Stimulated activated CD4-positive, alpha-beta T cell treated with anti-CD3 and anti-CD28 coated beads, TNF-alpha, amount 100 ng/mL, for 4 hours (primary cell): Measurements from ENCODE around the gene STAMBPL1.
A peak's percentile ranks its signal among the peaks of the same experiment; 100 is the strongest.
"Not testable (repeated sequence)": the region's sequence is repeated elsewhere in the genome, so short reads cannot be mapped to it uniquely, and the experiment has no call there.

ENCODE experiments used
- DNase-seq, 3 experiments: peaks; one replicate each; pipeline ENCODE4 v3.0.0-alpha.2; 2020; ENCODE audit warnings: low read depth in 3 of 3

The STAMBPL1 gene

DNA sequence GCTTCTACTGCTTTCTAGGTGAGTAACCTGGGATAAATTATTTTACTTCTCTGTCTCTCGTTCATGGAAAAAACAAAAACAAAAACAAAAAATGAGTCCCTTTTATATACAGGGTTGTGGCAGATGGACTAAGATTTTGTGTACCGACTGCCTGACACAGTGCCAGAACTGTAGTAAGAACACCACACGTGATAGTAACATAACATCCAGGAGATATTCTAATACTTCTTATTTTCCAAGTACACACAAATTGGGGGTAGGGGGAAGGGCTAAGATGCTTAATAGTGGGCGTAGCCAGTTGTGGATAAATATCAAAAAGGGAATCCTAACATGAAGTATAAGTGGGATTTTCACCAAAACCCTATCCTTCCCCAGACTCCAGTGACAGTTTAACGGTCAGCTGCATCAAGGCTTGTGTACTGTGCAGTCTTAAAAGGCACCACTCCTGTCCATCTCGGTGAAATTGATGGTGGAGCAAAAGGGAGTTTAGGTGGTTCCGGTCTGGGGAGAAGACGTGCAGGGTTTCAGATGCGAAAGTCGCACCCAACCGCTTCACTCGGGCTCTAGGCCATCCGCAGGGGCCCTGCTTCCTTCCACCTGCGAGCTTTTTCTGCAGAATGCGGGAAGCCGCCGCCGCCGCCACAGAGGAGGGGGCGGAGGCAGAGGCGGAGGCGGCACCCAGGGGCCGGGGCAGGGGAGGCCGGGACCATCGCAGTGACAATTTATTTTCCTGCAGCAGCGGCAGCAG lies at the start of gene STAMBPL1:
TSS of gene STAMBPL1 (plus strand) at position 712 of the 748 bp plus-strand sequence. CDS start 21,464 bp downstream, outside the sequence.
- DNase-seq, result peak; percentile 50 to 60 (median 54)

DNA sequence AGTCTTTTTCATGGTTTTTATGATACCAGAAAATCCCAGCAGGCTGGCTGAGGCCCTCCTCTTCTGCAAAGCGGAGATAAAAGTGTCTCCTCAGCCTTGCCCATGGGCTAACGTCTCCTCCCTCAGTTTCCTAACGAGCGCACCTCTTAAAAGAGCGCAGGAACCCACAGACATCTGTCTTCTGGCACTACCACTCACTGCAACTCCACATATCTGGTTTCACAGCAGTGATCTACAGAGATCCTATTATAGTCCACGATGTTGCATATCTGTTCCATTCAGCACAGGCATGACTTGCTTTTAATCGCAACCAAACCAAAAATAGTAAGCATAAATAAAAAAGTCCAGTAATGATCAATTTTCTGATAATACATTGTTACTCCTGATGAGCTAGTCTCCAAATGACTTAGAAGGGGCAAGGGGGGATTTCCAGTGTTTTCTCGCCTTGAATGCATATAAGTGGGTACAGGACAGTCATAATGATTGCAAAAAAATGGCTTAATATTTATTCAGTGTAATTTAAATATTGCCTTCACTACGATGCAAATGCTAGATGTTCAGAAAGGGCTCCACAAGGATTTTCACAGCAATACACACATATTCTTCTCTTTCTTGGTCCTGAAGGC lies 49.3 kb upstream of the STAMBPL1 start:
- DNase-seq, result no peak

DNA sequence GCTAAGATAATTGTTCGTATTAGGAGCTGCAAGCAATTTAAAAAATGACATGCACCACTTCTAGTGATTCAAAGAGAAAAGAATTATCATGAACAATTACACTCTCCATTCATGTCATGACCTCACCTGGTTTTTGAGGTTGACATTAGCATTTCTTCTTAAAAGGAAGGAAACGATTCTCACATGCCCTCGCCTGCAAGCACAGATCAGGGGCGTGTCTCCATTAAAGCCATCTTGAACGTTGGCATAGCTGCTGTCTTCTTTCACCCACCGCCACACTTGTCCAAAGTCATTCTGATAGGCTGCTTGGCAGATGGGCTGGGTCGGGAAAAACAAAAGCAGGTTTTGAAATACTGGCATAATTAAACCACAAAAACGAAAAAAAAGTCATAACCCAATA lies 48.3 kb upstream of the STAMBPL1 start:
- peak in 1 of 3 experiments; percentile 2 for DNase-seq

DNA sequence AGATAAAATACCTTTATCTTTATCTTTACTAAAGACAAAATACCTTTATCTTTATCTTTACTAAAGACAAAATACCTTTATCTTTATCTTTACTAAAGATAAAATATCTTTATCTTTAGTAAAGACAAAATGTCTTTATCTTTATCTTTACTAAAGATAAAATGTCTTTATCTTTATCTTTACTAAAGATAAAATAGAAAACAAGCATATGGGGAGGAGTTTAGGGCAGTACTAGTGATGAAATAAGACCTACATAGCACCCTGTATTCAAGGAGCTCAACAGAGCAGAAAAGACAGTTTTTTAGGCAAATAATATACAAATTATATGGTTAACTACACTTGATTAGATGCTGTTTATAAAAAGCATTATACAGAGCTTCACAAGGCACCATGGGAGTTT lies 47.7 kb upstream of the STAMBPL1 start:
- no peak for DNase-seq

DNA sequence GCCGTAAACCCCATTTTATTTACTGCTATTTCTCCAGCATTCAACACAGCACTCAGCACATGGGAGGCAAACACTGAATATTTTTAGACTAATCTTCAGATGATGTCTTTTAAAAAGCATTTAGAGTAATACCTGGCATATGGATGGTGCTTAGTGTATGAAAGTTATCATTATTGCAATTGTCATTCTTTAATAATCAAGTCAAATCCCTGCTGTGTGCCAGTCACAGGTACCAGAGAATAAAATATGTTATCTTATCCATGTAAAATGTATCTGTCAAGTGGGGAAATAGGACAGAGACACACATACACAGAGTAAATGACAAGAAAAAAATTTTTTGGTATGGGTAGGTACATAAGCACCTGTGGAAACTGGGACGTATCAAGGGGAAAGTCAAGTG lies 46.9 kb upstream of the STAMBPL1 start:
- DNase-seq, result no peak

DNA sequence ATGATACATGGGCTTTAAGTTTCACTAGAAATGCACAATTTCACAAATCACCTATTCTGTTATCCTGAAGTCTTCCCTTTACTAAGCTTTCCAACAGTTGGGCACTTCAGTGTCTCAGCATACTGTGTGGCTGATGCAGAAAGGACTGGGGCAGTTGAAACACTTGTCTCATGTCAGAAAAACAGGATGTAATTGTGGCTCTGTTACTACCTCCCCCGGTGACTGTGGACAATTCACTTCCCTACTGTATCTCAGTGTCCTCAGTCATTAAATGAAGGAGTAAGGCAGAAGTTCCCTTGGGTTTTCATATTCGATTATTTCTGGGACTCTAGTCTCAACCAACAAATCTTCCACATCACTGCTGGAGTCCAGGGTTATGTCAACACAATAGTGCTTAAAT lies 46.3 kb upstream of the STAMBPL1 start:
- no peak for DNase-seq

DNA sequence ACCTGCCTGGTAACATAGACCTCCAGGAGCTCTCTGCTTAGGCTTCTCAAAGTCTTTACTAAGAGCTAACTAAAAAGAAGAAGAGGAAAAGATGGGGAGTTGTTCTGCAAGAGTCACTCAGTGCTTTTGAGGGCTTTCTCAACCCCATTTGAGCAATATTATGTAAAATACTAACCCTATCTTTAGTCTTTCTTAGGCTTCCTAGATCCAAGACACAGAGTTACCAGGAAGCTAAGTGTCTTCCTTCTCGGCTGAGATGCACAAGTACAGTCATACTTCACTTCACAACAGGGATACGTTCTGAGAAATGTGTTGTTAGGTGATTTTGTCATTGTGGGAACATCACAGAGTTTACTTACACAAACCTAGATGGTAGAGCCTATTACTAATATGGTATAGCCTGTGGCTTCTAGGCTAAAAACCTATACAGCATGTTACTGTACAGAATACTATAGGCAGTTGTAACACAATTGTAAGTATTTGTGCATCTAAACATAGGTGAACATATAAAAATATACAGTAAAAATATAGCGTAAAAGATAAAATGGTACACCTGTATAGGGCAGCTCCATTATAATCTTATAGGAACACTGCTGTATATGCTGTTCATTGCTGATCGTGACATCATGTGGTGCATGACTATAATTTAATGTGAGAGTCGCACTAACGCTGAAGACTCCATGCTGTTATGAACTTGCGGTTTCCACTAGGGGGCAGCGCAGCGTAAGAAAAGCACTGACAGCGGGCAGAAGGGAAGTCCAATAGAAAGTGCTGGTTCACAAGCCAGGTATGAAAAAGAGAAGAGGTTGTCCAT lies 44.7 kb upstream of the STAMBPL1 start:
- DNase-seq, result peak; percentile 64 to 80 (median 78)

DNA sequence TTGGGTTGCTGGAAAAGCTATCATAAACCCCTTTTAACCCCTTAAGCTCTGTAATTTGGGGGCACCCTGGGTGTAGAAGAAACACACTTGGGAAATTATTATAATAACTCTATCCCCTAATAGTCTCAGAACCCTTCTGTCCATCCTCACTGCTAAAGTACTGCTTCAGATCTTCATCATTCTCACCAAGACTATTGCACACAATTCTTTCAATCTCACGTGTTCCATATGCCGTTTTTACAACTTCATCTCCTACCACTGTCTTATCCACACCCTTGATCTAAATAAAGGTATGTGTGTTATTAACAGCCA lies 44.2 kb upstream of the STAMBPL1 start:
- no peak for DNase-seq

DNA sequence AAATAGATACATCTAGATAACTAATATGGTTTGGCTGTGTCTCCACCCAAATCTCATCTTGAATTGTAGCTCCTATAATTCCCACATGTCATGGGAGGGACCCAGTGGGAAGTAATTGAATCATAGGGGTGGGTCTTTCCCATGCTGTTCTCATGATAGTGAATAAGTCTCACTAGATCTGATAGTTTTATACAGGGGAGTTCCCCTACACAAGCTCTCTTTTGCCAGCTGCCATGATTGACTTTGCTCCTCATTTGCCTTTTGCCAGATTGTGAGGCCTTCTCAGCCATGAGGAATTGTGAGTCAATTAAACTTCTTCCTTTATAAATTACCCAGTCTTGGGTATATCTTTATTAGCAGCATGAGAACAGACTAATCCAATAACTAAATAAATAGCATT lies 42.4 kb upstream of the STAMBPL1 start:
- not testable (repeated sequence) for DNase-seq

DNA sequence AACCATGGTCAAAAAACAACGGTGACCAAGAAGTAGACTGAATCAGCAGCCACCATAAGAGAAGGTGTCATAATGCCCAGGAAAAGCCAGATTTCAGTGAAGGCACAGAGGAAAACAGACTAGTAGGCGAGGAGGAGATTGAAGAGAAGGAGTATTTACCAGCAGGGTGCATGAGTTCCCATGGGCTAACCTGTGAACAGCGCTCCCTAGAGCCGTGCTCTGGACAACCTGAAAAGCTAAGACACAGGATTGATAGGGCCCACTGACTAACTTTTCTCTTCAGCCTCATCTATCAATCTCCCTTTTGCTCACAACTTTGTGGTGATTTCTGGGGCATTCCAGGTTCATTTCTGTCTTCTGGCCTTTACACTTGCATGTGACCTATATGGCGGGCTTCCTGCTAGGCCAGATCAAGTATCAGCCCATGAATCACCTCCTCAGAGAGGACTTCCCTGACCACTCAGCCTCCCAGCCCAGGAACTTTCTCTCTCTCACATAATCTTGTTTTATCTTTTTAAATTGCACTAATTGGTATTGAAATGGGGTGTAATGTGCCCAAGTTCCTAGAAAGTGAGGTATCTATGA lies 41.2 kb upstream of the STAMBPL1 start:
- DNase-seq, result no peak

DNA sequence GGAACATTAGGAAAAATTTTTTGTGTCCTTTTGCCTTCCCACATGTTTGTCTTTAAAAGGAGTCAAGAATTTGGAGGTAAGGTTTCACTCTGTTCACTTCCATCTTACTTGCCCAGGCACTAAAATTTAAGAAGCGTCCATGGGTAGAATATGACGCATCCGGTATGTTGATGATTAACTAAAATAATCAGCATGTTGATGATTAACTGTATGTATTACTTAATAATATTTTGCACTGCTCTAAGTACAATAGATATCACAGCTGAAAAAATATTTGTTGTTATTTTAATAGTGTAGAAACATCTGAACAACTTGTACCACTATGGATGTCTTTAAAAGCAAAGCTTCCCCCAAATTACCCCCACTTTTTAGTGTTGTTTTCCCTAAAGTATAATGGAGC lies 39.9 kb upstream of the STAMBPL1 start:
- DNase-seq, result no peak

DNA sequence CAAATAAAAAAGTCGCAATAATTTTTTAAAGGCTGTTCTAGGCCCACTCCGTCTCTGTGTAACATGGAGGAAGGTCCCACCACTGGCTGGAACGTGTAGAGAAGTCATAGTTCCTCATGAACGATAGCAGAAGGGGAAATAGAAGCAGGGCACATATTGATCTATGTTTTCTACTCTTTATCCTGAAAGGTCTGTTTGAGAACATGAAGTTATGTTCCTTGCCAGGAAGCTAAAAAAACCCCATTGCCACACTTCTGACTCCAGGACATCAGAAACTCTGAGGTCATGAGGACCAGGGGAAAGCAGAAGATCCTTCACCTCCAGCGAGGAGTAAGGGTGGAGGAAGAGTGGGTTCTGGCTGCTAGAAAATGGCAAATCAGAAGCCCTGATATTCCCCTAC lies 39.2 kb upstream of the STAMBPL1 start:
- DNase-seq, result no peak

DNA sequence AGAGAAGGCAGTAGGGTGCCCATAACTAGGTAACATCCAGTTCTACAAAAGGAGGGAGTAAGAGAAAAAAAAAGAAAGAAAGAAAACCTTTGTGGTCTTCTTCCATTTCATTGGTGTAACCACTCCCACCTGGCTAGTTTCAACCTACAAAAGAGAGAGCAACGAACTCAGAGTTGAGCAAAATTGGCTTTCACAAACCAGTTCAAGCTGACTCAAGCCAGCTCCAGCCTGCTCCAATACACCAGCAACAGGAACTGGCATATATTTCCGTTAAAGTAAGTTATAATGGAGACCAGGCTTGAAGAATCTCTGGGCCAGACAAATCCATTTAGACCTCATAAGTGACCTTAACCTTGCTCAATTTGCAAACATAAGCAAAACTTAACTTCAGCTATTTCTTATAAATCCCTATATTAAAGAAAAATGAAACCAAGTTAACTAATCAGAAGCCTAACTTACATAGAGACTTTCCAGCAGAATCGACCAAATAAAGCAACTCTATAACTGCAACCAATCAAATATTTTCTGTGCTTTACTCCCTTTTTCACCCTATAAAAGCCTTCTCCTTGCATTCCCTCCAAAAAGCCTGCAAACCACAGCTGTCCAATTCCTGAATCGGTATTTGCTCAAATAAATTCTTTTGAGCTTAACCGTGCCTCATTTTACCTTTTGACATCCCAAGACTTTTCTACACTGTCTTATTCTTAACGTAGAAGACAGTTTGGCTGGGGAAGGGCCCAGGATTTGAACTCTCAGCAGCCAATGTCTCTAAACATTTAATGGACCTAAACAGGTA lies 38.5 kb upstream of the STAMBPL1 start:
- no peak for DNase-seq

DNA sequence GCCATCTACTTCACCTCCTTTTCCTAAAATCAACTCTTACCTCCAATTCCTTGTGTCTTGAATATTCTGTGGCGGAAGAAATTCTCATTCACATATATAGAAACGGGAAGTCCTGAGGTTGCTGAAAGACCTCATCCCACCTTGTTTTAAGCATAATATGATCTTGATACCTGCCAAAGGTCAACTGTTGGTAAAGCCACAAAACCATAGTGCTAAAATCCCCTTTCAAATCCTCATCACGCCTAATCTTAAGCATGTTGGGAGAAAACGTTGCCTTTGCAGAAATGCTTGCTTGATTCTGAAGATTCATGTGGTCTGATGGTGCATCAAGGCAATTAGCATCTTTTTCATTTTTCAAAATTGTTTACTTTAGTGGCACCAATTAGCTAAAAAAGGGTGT lies 36.9 kb upstream of the STAMBPL1 start:
- DNase-seq, result no peak

DNA sequence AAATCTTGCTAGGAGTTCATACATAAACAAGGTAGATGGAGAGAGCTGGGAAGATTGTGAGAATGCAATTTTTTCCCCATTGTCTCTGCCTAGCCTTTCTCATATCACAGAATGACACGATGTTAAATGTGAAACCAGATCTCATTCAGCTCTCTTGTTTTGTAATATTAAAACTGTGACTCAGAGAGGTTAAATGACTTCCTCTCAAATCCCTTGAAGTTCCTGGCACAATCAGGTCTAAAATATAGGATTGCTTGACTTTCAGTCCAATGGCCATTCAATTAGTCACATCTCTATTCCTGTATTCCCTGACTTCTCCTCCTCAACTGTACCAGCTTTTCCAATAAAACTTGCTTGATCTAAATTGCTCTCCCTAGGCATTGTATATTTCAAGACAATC lies 31.5 kb upstream of the STAMBPL1 start:
- DNase-seq, result no peak

DNA sequence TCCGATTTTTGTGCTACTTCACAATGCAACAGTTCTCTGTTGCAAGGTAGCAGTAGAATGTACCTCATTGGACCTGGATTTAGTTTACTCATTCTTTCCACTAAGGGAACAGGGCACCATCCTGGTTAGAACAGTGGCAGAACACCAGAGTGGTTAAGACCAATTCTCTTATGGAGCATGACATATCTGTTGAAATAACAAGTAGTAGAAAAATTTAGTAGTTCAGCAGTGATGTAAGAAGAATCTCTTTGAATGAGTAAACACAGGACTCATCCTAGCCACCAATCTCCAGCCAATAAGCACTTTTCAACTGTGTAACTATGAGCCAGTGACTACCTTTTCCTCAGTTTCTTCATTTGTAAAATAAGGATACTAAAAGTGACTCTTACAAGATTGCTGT lies 30.8 kb upstream of the STAMBPL1 start:
- DNase-seq, result no peak

DNA sequence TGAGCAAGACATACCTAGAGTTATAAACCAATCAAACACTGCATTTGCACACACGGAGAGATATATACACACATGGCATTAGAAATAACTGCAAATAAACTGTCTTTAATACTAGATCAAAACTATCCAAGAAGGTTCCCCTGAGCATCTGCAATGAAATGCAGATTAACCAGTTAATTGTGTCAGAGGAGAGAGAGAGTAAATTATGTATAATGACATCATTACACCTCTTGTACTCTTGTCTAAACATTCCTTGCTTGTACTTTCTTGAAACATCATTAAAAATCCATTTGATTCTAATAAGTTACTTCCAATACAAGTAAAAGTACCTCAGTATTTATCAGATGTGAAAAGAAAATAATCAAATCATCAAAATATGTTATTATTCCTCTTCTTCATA lies 29.3 kb upstream of the STAMBPL1 start:
- no peak for DNase-seq

DNA sequence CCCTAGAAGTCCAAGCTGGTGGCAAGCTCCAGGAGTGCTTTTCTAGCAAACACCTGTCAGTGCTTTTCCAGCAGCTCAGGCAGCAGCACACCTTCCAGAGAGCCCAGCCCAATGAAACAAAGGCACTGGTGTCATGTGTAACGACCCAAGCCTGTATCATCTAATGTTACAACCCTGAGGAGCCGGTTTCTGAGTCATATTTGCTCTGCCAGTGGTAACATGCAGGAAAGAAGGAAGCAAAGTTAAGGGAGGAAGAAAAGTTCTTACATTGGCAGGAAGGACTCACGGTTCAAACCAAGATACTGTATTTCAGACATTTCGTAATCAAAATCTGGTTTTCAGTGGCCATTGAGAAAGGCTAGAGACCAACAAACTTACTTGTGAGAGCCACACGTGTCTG lies 28.3 kb upstream of the STAMBPL1 start, which contains the start of gene ANKRD22:
TSS of gene ANKRD22 (minus strand) at position 139 of the 400 bp plus-strand sequence. CDS start 237 bp downstream, outside the sequence.
- no peak for DNase-seq

DNA sequence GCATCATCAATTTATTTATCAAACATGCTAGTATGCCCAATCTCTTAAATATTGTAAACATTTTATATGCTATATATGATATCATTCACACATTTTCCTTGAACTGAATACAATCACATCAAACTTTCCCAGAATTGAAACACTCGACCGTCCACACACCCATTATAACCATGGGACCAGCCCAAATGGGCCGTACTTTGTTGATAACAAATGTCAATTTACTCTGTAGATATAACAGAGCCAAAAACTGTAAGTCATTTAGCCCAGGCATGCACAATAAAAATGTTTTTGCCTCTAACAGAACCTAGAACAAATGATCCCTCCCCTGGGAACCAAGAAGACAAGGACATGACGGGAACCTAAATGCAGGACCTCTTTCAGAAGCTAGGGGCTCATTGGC lies 27.7 kb upstream of the STAMBPL1 start:
- no peak for DNase-seq

DNA sequence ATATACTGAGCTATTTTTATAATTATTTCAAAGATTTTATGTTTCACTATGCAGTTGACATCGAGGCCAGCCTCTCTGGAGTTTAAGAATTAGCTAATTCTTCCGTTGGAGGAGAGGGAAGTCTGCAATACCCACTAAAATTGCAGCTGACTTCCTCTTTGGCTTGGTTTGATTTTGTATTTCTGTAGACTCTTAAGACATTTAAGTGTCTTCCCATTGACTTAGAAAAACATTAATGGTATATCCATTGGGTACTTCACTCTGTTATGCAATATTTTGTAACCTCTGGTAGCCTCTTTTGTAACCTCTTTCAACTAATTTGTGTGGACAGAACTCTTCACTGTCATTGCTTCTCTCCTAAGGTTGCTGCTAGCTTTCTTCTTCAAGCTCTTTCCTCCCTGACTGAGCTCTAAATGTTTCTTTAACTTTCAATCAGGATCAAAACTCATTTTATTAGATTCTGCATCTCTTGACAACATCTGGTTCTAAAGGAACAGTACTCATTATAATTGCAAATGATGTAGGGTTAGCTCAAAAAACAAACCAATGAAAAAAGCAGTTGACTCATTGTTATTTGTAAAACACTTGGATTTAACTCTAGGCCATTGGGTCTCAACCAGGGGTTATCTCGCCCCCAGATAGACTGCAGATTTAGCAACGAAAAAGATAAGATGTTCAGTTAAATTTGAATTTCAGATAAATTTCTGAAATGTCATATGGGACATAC lies 26.7 kb upstream of the STAMBPL1 start:
- DNase-seq, result no peak

DNA sequence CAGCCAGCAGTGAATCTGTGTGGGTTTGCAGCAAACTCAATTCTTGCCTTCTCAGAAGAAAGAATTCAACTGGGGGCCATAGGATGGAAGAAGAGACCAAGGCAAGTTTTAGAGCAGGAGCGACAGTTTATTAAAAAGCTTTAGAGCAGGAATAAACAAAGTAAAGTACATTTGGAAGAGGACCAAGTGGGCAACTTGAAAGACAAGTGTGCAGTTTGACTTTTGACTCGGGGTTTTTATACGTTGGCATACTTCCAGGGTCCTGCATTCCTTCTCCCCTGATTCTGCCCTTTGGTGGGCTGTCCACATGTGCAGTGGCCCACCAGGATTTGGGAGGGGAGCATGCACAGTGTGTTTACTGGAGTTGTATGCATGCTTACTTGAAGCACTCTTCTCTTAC lies 25.4 kb upstream of the STAMBPL1 start:
- DNase-seq, result no peak
